GM12878 (cell line): Measurements from ENCODE around the gene GPR68.

ENCODE experiments used
- ATF3 ChIP-seq: IDR thresholded peaks from 2 replicates; pipeline ENCODE4 v1.6.1; 2011; ENCODE audit warnings: low read depth, mild to moderate bottlenecking, low read length, moderate library complexity, borderline replicate concordance; ENCODE audit errors: extremely low read depth
- CHD1 ChIP-seq: IDR thresholded peaks from 2 replicates; pipeline ENCODE4 v1.6.1; 2012; ENCODE audit warnings: low read depth, low read length, improper control_type of control experiment
- CTCF ChIP-seq, 3 experiments: IDR thresholded peaks in 2 of 3; conservative IDR thresholded peaks in 1 of 3; 2 replicates each; pipeline ENCODE4 v1.5.1; 2011; ENCODE audit warnings: low read depth in 3 of 3, low read length in 3 of 3, mild to moderate bottlenecking in 3 of 3, control low read depth in 2 of 3, moderate library complexity in 2 of 3, inconsistent platforms in 1 of 3, mixed read lengths in 1 of 3; ENCODE audit not compliant: control insufficient read depth in 2 of 3, insufficient read depth in 1 of 3; ENCODE audit errors: extremely low read depth in 1 of 3
- FOXK2 ChIP-seq: fragments of 450-650 bp; IDR thresholded peaks from 2 replicates; pipeline ENCODE4 v1.6.1; 2017; ENCODE audit warnings: mild to moderate bottlenecking, moderate library complexity
- GABPA ChIP-seq: IDR thresholded peaks from 2 replicates; pipeline ENCODE4 v1.6.1; 2014; ENCODE audit warnings: antibody characterized with exemption, low read depth, mild to moderate bottlenecking, inconsistent platforms
- NR2C2 ChIP-seq: IDR thresholded peaks from 2 replicates; pipeline ENCODE4 v1.6.1; 2011; ENCODE audit warnings: borderline replicate concordance, low read depth; ENCODE audit not compliant: control insufficient read depth, insufficient read length
- SUZ12 ChIP-seq: fragments of 200-600 bp; sonication (generic); IDR thresholded peaks from one replicate; pipeline ENCODE4 v1.6.1; 2018; ENCODE audit warnings: antibody characterized with exemption, mild to moderate bottlenecking; ENCODE audit not compliant: unreplicated experiment
- ZNF207 ChIP-seq: fragments of 450-650 bp; IDR thresholded peaks from 2 replicates; pipeline ENCODE4 v1.6.1; 2014; ENCODE audit warnings: antibody characterized with exemption, mild to moderate bottlenecking, borderline replicate concordance
- ZNF274 ChIP-seq: IDR thresholded peaks from one replicate; pipeline ENCODE4 v1.8.0; 2011; ENCODE audit not compliant: insufficient read length, insufficient read depth
- TF ChIP-seq, protein P1 (sequence below): fragments of 450-650 bp; IDR thresholded peaks from 2 replicates; pipeline ENCODE4 v1.6.1; 2016; ENCODE audit warnings: mild to moderate bottlenecking

DNA sequence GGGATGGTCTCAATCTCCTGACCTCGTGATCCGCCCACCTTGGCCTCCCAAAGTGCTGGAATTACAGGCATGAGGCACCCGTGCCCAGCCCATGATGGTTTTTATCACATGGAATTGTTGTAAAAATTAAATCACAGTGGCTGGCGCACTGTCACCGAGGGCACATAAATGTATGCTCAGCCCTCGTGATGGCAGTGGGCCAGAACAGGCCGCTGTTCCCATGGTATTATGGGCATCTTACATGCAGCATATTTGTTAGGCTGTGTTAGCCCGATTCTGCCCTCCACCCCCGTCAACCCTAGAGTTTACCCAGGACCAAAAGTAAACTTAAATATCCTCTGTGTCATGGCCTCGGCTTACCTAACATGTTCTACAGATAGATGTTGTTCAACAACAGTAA, 48.6 kb downstream of the GPR68 start:
- TF ChIP-seq FOXK2: no peak
- TF ChIP-seq ZNF274: no peak
- TF ChIP-seq CTCF (IDR thresholded peaks at IDR 0.05 in 2 of 3, conservative IDR thresholded peaks at IDR 0.05 in 1 of 3; ENCODE audit: control insufficient read depth in 2 of 3, extremely low read depth in 1 of 3, insufficient read depth in 1 of 3, low read depth in 3 of 3, low read length in 3 of 3): no peak
- TF ChIP-seq CHD1: no peak
- no peak for TF ChIP-seq ZNF207
- TF ChIP-seq NR2C2: no peak
- TF ChIP-seq GABPA: no peak
- no peak for TF ChIP-seq SUZ12
- TF ChIP-seq ATF3: no peak
- TF ChIP-seq, protein P1, sequence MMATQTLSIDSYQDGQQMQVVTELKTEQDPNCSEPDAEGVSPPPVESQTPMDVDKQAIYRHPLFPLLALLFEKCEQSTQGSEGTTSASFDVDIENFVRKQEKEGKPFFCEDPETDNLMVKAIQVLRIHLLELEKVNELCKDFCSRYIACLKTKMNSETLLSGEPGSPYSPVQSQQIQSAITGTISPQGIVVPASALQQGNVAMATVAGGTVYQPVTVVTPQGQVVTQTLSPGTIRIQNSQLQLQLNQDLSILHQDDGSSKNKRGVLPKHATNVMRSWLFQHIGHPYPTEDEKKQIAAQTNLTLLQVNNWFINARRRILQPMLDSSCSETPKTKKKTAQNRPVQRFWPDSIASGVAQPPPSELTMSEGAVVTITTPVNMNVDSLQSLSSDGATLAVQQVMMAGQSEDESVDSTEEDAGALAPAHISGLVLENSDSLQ: no peak
